Ascending aorta (tissue), 2 donors: ENCODE measurements around the gene ZNF813. TPM values are rescaled to one million over a fixed set of nuclear protein-coding genes. Genes with fewer than 3 reads are reported as not detected.
A peak's percentile ranks its signal among the peaks of the same experiment; 100 is the strongest.

Experiments
- DNase-seq, 2 donors: peaks; one replicate each; pipeline ENCODE4 v3.0.0-alpha.2; 2019; ENCODE audit warnings: low spot score in 2 of 2
- H3K27ac ChIP-seq, 2 donors: fragments of 200-600 bp; sonication (generic); one replicate each; pipeline ENCODE4 v1.5.1; 2016 to 2017; ENCODE audit warnings: mild to moderate bottlenecking in 1 of 2
- H3K27me3 ChIP-seq: fragments of 200-600 bp; sonication (generic); one replicate; pipeline ENCODE4 v1.5.1; 2017
- H3K36me3 ChIP-seq, 2 donors: fragments of 200-600 bp; sonication (generic); one replicate each; pipeline ENCODE4 v1.5.1; 2016
- H3K4me1 ChIP-seq, 2 donors: fragments of 200-600 bp; sonication (generic); one replicate each; pipeline ENCODE4 v1.5.1; 2016 to 2017; ENCODE audit warnings: mild to moderate bottlenecking in 1 of 2
- H3K4me3 ChIP-seq, 2 donors: fragments of 200-600 bp; sonication (generic); one replicate each; pipeline ENCODE4 v1.5.1; 2016 to 2017; ENCODE audit warnings: mild to moderate bottlenecking in 1 of 2
- H3K9me3 ChIP-seq, 2 donors: fragments of 200-600 bp; sonication (generic); one replicate each; pipeline ENCODE4 v1.5.1; 2016
- intact Hi-C: fragments of 100-400 bp; cut with DNase I; formaldehyde crosslinking; loops from one replicate; pipeline ENCODE4 v1.15.1; 2023
- total RNA-seq: library from RNA; depleted of rRNA; stranded (reverse); fragments of >200 nt; gene quantifications from one replicate; pipeline ENCODE4 v1.1.0, GENCODE V29; 2016
- TF ChIP-seq, protein P1 (sequence below), 3 experiments: fragments of 200-600 bp in 2 of 3; fragments of 450-650 bp in 1 of 3; sonication (generic) in 2 of 3; IDR thresholded peaks; one replicate each; pipeline ENCODE4 v1.5.1; 2016 to 2019; ENCODE audit warnings: antibody characterized with exemption in 3 of 3, mild to moderate bottlenecking in 1 of 3, moderate library complexity in 1 of 3

Gene ZNF813
- total RNA-seq, 1 donor from 2014 or later, result 1.3 TPM

GRCh38 chr19:53538378-53539109, 71.0 kb downstream of the ZNF813 start:
- DNase-seq, result no peak
- Histone ChIP-seq H3K27me3 (no peaks in the 10 kb centered on the region), H3K27ac (peak overlapping the region; percentile 86 to 89), H3K4me1 (no peaks in the 10 kb centered on the region), H3K4me3 (peak overlapping the region; percentile 51 to 81), H3K9me3 (no peaks in the 10 kb centered on the region), H3K36me3 (peaks cover 0 to 2% of the 10 kb centered on the region in 2 donors)
- intact Hi-C loops, result loop anchor here (1.0 kb wide), 1 partner anchor 16 kb away; no protein-coding TSS in a partner anchor
- TF ChIP-seq, protein P1, sequence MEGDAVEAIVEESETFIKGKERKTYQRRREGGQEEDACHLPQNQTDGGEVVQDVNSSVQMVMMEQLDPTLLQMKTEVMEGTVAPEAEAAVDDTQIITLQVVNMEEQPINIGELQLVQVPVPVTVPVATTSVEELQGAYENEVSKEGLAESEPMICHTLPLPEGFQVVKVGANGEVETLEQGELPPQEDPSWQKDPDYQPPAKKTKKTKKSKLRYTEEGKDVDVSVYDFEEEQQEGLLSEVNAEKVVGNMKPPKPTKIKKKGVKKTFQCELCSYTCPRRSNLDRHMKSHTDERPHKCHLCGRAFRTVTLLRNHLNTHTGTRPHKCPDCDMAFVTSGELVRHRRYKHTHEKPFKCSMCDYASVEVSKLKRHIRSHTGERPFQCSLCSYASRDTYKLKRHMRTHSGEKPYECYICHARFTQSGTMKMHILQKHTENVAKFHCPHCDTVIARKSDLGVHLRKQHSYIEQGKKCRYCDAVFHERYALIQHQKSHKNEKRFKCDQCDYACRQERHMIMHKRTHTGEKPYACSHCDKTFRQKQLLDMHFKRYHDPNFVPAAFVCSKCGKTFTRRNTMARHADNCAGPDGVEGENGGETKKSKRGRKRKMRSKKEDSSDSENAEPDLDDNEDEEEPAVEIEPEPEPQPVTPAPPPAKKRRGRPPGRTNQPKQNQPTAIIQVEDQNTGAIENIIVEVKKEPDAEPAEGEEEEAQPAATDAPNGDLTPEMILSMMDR (IDR thresholded peaks at IDR 0.05), result no peak

DNA sequence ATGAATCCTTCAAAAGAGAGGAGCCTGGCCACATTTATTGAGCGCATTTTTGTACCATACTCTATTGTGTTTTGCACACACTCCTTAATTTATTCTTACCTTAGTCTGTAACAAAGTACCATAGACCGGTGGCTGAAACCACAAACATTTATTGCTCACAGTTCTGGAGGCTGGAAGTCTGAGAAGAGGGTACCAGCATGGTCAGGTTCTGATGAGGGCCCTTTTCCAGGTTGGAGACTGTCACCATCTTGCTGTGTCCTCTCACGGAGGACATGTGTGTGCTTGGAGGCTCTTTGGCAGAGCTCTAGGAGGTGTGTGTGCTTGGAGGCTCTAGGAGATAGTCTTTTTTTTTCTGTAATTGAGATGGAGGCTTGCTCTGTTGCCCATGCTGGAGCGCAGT, 72.6 kb downstream of the ZNF813 start:
- TF ChIP-seq, protein P1 (IDR thresholded peaks at IDR 0.05), result no peak

DNA sequence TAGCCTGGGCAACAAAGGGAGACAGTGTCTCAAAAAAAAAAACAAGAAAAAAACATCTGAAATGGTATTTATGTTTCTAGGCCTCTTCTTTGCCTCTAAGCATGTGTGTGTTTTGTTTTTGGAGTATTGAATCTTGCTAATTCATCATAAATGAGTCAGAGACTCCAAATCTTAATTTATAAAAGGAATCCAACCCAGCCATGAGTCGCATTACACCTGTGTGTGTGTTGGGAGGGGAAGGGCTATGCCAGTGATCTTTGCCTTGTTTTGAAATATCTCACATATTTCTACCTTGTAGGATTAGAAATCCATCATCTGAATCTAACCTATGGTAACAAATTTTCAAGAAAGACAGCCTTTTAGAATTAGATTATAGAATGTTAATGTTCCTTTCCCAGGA, 74.4 kb downstream of the ZNF813 start:
- Histone ChIP-seq H3K9me3 (no peaks in the 10 kb centered on the region), H3K27ac (no peak overlapping the region), H3K4me3 (no peak overlapping the region), H3K27me3 (no peaks in the 10 kb centered on the region), H3K4me1 (no peaks in the 10 kb centered on the region), H3K36me3 (peaks cover 0 to 2% of the 10 kb centered on the region in 2 donors)
- intact Hi-C loops, result no loop called here
- no peak for DNase-seq
- TF ChIP-seq, protein P1 (IDR thresholded peaks at IDR 0.05), result no peak

More for the DNA sequence above, 72.6 kb downstream of the ZNF813 start:
- Histone ChIP-seq H3K27ac (no peak overlapping the region), H3K4me3 (no peak overlapping the region), H3K9me3 (no peaks in the 10 kb centered on the region), H3K36me3 (peaks cover 0 to 2% of the 10 kb centered on the region in 2 donors), H3K27me3 (no peaks in the 10 kb centered on the region), H3K4me1 (no peaks in the 10 kb centered on the region)
- DNase-seq, result no peak
- intact Hi-C loops, result no loop called here

GRCh38 chr19:53545271-53546065, 77.9 kb downstream of the ZNF813 start:
- Histone ChIP-seq H3K36me3 (peaks cover 0 to under 1% of the 10 kb centered on the region in 2 donors), H3K27ac (peak overlapping the region in 1 of 2 donors; percentile 3), H3K9me3 (no peaks in the 10 kb centered on the region), H3K27me3 (no peaks in the 10 kb centered on the region), H3K4me1 (no peaks in the 10 kb centered on the region), H3K4me3 (no peak overlapping the region)
- TF ChIP-seq, protein P1 (IDR thresholded peaks at IDR 0.05), result no peak
- no peak for DNase-seq
- intact Hi-C loops, result no loop called here

Other genes starting within 250 kb of the ZNF813 start
- gene ZNF677, start 212.9 kb upstream of the ZNF813 start, total RNA-seq, result 3.7 TPM
- gene VN1R2, start 209.4 kb upstream of the ZNF813 start, total RNA-seq, result not detected
- gene VN1R4, start 200.0 kb upstream of the ZNF813 start, total RNA-seq, result not detected
- 3.1 TPM for gene ZNF845, start 134.0 kb upstream of the ZNF813 start, total RNA-seq
- 3.0 TPM for gene ZNF525, start 102.0 kb upstream of the ZNF813 start, total RNA-seq
- 3.5 TPM for gene ZNF765, start 72.6 kb upstream of the ZNF813 start, total RNA-seq
- 1.4 TPM for gene ZNF761, start 35.7 kb upstream of the ZNF813 start, total RNA-seq
- 34.5 TPM for gene ZNF331, start 70.4 kb downstream of the ZNF813 start, total RNA-seq
- not detected for gene DPRX, start 164.3 kb downstream of the ZNF813 start, total RNA-seq